ENCODE data around the gene DNAJB6. TPM values are rescaled to one million over a fixed set of nuclear protein-coding genes. Genes with fewer than 3 reads are reported as not detected.

Gene DNAJB6
- total and polyA plus RNA-seq, 2 of the 4 experiments (the other 2 are of a cell fraction): 93.4 to 165 TPM

DNA sequence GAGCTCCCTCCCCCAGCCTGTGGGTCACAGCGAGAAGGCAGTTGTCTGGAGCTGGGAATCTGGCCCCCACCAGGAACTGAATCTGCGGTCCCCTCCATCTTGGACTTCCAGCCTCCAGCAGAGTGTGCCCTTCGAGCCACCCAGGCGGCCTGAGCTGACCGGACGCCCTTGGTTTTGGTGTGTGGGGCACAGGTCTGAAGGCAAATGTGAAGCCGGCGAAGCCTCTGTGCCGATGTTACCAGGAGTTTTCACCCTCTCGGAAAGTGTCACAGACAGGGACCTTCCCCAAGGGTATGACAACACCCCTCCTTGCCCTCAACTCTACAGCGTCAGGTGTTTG is 109.1 kb downstream of the DNAJB6 start:
- in situ Hi-C loops (cut with MboI; ENCODE audit: low sequenced_read_pairs): no loop called here
- Histone ChIP-seq H4K20me1 (ENCODE audit: insufficient read depth, low read length) (no peaks in the 10 kb centered on the region), H2BK20ac (ENCODE audit: low read depth, low read length) (no peak overlapping the region), H3K4me2 (ENCODE audit: low read depth, low read length) (no peak overlapping the region), H2AFZ (replicated peaks; ENCODE audit: low read length, poor library complexity) (no peak overlapping the region), H3K56ac (ENCODE audit: extremely low read depth, insufficient read depth, low read length) (no peak overlapping the region), H3K9me1 (ENCODE audit: insufficient read depth, low read length) (no peaks in the 10 kb centered on the region), H3K14ac (replicated peaks; ENCODE audit: low read depth, low read length) (no peak overlapping the region), H2AK5ac (ENCODE audit: low read depth, low read length) (no peak overlapping the region), H4K91ac (ENCODE audit: insufficient read depth, low read depth, low read length) (no peak overlapping the region), H3K9ac (ENCODE audit: low read depth, low read length) (no peak overlapping the region), H2BK5ac (ENCODE audit: low read depth, low read length, poor library complexity, severe bottlenecking) (no peak overlapping the region), H3K27ac (ENCODE audit: insufficient read depth, low read length) (no peak overlapping the region), H3K4me3 (ENCODE audit: insufficient read depth, low read depth, low read length) (no peak overlapping the region), H2BK15ac (ENCODE audit: low read depth, low read length) (no peak overlapping the region), H3K79me1 (ENCODE audit: low read depth in 1 of 2, low read length in 2 of 2) (no peaks in the 10 kb centered on the region), H3K4me1 (ENCODE audit: control insufficient read depth, insufficient read depth, low read length) (no peaks in the 10 kb centered on the region), H3K23ac (ENCODE audit: low read depth, low read length) (no peak overlapping the region), H3K27me3 (ENCODE audit: control insufficient read depth, insufficient read depth, low read length) (no peaks in the 10 kb centered on the region; the same call in 1 of the 2 replicates), H2BK120ac (ENCODE audit: low read depth, low read length) (no peak overlapping the region), H3K18ac (ENCODE audit: low read depth, low read length) (no peak overlapping the region), H4K5ac (ENCODE audit: low read depth, low read length) (no peak overlapping the region), H2AK9ac (replicated peaks; ENCODE audit: low read depth, low read length, poor library complexity) (no peak overlapping the region), H3K4ac (ENCODE audit: low read depth, low read length) (no peak overlapping the region), H4K8ac (ENCODE audit: low read depth in 2 of 2, low read length in 2 of 2) (no peak overlapping the region), H3K36me3 (ENCODE audit: control insufficient read depth, insufficient read depth, low read length) (no peaks in the 10 kb centered on the region), H3K9me3 (ENCODE audit: control insufficient read depth, insufficient read depth, low read length) (no peaks in the 10 kb centered on the region)
- no peak for ATAC-seq (ENCODE audit: low read depth)
- POLR2A ChIA-PET (ENCODE audit: unreplicated experiment): no interaction called here
- TF ChIP-seq CHD1 (IDR thresholded peaks at IDR 0.05; ENCODE audit: low read depth, low read length) (no peak), BHLHE40 (IDR thresholded peaks at IDR 0.05; ENCODE audit: low read depth, low read length) (no peak), MAZ (IDR thresholded peaks at IDR 0.05; ENCODE audit: borderline replicate concordance, low read depth, low read length) (no peak), NFE2L2 (IDR thresholded peaks at IDR 0.05; ENCODE audit: low read depth, low read length) (no peak), RAD21 (IDR thresholded peaks at IDR 0.05; ENCODE audit: low read length) (no peak), FOS (IDR thresholded peaks at IDR 0.05; ENCODE audit: low read depth, low read length) (no peak), RFX5 (IDR thresholded peaks at IDR 0.05; ENCODE audit: low read depth, low read length) (no peak), POLR2A (IDR thresholded peaks at IDR 0.05; ENCODE audit: low read depth, low read length) (no peak)
- TF ChIP-seq, protein P1, sequence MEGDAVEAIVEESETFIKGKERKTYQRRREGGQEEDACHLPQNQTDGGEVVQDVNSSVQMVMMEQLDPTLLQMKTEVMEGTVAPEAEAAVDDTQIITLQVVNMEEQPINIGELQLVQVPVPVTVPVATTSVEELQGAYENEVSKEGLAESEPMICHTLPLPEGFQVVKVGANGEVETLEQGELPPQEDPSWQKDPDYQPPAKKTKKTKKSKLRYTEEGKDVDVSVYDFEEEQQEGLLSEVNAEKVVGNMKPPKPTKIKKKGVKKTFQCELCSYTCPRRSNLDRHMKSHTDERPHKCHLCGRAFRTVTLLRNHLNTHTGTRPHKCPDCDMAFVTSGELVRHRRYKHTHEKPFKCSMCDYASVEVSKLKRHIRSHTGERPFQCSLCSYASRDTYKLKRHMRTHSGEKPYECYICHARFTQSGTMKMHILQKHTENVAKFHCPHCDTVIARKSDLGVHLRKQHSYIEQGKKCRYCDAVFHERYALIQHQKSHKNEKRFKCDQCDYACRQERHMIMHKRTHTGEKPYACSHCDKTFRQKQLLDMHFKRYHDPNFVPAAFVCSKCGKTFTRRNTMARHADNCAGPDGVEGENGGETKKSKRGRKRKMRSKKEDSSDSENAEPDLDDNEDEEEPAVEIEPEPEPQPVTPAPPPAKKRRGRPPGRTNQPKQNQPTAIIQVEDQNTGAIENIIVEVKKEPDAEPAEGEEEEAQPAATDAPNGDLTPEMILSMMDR (conservative IDR thresholded peaks at IDR 0.05; ENCODE audit: low read depth, low read length): no peak
- no TSS peak for BruUV-seq (replicated peaks)
- intact Hi-C loops (cut with micrococcal nuclease): no loop called here
- 80% methylated on average over 1 of the region's 11 CpGs; no CpG with 5 or more reads in 1 of the 2 experiments for WGBS, 2 experiments (ENCODE audit: extremely low coverage in 2 of 2, insufficient read length in 1 of 2)
- dilution Hi-C loops (cut with HindIII; ENCODE audit: low sequenced_read_pairs, unreplicated experiment): no loop called here
- CTCF ChIA-PET: no interaction called here
- DNase-seq: no peak

All from IMR-90 (cell line).